ENCODE measurements around the gene ME1. TPM values are rescaled to one million over a fixed set of nuclear protein-coding genes. Genes with fewer than 3 reads are reported as not detected.

Gene ME1
- not detected for total RNA-seq

DNA sequence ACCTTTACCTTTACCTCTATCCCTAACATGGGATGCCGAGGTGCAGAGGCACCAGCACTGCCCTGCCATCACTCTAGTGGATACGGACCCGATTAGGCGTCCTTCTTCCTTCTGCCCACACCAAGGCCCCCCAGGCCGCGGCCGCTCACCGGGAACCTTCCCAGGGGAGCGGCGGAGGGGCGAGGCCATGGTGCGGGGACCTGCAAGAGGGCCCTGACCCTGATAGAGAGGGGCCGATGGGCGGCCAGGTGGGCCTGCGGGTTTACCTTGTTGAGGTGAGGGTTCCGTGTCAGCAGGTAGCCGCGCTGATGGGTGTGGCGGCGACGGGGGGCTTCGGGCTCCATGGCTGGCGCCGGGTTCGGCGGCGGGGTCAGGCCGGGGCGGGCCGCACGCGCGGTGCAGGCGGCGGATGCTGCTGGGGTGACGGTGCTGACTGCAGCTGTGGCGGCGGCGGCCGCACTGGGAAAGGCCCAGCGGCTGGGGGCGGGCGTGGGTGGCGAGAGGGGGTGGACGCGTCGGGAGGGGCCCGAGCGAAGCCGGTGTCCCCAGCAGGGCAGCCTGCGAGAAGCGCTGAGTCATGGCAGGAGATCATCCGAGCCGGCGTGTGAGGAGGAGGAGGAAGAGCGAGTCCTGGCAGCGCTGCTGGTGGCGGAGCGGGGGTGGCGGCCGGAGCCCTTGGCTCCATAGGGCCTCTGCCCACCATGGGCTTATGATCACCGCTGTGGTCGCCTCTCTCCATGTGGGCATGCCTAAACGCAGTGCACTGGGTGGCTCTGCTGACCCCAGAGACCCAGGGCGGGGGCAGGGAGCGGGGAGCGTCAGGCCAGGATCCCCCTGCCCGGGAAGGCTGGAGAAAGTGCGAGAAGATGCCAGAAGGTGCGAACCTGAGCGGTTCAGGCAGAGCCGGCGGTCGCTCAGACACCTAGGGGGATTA lies at the start of gene ME1:
ME1 (minus strand) TSS at position 441 of the 934 bp plus-strand sequence; CDS start at position 344, 97 bp downstream.
- intact Hi-C loops (cut with micrococcal nuclease): loop anchor here (10.0 kb wide), 1 partner anchor 206 kb away; no protein-coding TSS in a partner anchor
- H3K4me3 Mint-ChIP-seq: no peak within 1 kb of the TSS
- peaks cover 2% of the 10 kb centered on the region for H3K9me3 Mint-ChIP-seq
- no peak within 1 kb of the TSS for H3K27ac Mint-ChIP-seq
- DNase-seq: peak; percentile 32
- H3K36me3 Mint-ChIP-seq (ENCODE audit: low read depth): no peaks in the 10 kb centered on the region
- CTCF ChIA-PET: no interaction called here
- H3K27me3 Mint-ChIP-seq (ENCODE audit: low read depth): peaks cover 30% of the 10 kb centered on the region
- H3K4me1 Mint-ChIP-seq (ENCODE audit: low read depth): no peaks in the 10 kb centered on the region

DNA sequence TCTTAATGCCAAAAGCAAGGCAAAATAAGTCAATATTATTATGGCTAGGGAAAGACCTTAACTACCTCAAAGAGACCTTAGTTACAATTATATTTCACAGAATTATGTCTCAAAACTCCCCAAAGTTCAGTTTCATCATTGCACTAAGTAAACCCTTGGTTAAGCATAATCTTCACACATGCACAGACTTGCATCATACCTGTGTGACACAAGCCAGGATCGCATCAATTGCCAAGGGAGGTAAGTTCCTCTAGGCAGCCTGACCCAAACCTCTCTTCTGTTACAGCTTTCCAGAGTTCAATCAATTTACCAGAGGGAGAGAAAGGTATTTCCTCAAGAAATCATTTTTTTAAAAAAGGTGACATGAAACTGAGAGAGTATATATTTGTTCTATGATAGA lies 49.6 kb upstream of the ME1 start:
- no peak overlapping the region for H3K4me3 Mint-ChIP-seq

DNA sequence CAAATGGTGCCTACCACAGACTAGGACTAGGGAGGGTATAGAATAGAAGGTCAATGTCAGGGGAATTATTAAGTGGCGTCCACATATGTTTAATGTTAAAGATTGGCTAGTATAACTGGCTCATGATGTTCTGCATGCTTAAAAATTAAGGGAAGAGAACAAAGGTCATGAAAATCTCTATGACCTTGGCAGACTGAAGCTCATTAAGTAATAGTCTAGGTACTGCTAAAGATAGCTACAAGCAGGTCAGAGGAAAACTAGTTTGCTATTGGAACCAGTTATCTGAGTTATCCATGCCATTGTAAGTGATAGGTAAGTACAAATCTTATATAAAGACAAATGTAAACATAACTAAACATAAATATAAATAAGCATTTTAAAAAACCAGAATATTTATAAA lies 48.5 kb upstream of the ME1 start:
- H3K36me3 Mint-ChIP-seq (ENCODE audit: low read depth): no peaks in the 10 kb centered on the region
- no peaks in the 10 kb centered on the region for H3K4me1 Mint-ChIP-seq (ENCODE audit: low read depth)
- no peaks in the 10 kb centered on the region for H3K9me3 Mint-ChIP-seq
- CTCF ChIA-PET: interaction anchor here (1.2 kb wide), 1 partner anchor 260 kb away, joined by 3 read pairs; no protein-coding TSS in a partner anchor
- H3K4me3 Mint-ChIP-seq: no peak overlapping the region
- peaks cover 2% of the 10 kb centered on the region for H3K27me3 Mint-ChIP-seq (ENCODE audit: low read depth)
- DNase-seq: no peak
- no peak overlapping the region for H3K27ac Mint-ChIP-seq
- intact Hi-C loops (cut with micrococcal nuclease): no loop called here

More for the DNA sequence above, 49.6 kb upstream of the ME1 start:
- CTCF ChIA-PET: no interaction called here
- Mint-ChIP-seq H3K27me3 (ENCODE audit: low read depth) (peaks cover 2% of the 10 kb centered on the region), H3K9me3 (no peaks in the 10 kb centered on the region), H3K36me3 (ENCODE audit: low read depth) (no peaks in the 10 kb centered on the region), H3K27ac (no peak overlapping the region), H3K4me1 (ENCODE audit: low read depth) (no peaks in the 10 kb centered on the region)
- no peak for DNase-seq
- intact Hi-C loops (cut with micrococcal nuclease): no loop called here

DNA sequence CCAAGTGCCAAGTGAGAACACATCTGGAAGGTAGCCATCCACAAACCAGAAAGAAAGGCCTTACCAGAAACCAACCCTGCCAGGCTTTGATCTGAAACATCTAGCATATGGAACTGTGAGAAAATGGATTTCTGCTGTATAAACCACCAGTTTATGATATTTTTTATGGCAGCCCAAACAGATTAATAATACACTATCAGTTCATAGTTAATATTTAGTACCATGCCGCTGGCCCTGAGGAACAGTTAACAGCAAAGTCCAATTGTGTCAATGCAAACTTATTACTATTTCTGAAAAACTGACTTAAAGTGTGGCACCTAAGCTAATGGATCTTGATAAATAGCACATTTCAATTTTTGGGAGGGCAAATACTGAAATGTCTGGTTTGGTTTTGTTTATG lies 46.1 kb upstream of the ME1 start:
- no peak for DNase-seq
- Mint-ChIP-seq H3K36me3 (ENCODE audit: low read depth) (no peaks in the 10 kb centered on the region), H3K27ac (no peak overlapping the region), H3K27me3 (ENCODE audit: low read depth) (peaks cover 6% of the 10 kb centered on the region), H3K4me1 (ENCODE audit: low read depth) (no peaks in the 10 kb centered on the region), H3K9me3 (no peaks in the 10 kb centered on the region), H3K4me3 (no peak overlapping the region)
- intact Hi-C loops (cut with micrococcal nuclease): no loop called here
- CTCF ChIA-PET: interaction anchor here (0.6 kb wide), 1 partner anchor 573 kb away, joined by 4 read pairs; no protein-coding TSS in a partner anchor

DNA sequence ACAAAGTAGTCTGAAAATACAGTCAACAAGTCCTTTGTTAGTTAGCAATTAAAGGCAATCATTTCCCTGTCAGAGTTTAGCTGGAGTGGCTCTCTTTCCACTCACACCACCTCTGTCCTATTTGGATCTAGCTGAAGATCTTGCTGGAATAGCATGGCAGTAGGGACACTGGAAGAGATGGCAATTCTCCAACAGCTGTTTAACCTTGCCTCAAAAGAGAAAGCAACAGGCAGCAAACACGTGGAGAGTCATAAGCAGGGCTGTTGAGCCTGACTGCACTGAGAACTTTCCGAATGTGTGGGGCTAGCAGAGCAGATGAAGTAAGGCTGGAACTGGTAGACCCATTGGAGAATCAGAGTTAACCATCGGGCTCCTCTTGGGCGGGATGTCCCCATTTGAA lies 43.5 kb upstream of the ME1 start:
- no peak for DNase-seq
- no peaks in the 10 kb centered on the region for H3K4me1 Mint-ChIP-seq (ENCODE audit: low read depth)
- no peaks in the 10 kb centered on the region for H3K9me3 Mint-ChIP-seq
- intact Hi-C loops (cut with micrococcal nuclease): no loop called here
- H3K27me3 Mint-ChIP-seq (ENCODE audit: low read depth): peaks cover 6% of the 10 kb centered on the region
- H3K36me3 Mint-ChIP-seq (ENCODE audit: low read depth): no peaks in the 10 kb centered on the region
- CTCF ChIA-PET: no interaction called here
- H3K4me3 Mint-ChIP-seq: no peak overlapping the region
- no peak overlapping the region for H3K27ac Mint-ChIP-seq

DNA sequence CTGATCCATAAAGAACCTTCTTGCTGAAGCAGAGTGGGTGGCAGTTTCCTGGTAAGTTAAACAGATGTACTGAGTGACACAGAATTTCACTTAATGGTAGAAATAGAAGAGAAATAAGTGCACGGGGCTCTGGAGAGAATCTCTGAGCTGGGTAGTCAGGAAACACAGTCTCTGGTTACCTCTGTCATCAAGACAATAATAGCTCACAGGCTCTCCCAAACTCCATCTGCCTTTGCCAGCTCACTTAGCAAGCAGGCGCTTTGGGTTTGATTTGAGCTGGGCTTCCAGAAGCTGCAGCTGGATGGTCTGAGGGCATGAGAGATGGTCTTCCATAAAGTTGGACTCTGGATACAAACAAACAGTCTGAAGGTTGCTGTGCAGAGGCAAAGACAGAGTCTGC lies 41.9 kb upstream of the ME1 start:
- Mint-ChIP-seq H3K9me3 (no peaks in the 10 kb centered on the region), H3K4me1 (ENCODE audit: low read depth) (no peaks in the 10 kb centered on the region)
- DNase-seq: no peak

DNA sequence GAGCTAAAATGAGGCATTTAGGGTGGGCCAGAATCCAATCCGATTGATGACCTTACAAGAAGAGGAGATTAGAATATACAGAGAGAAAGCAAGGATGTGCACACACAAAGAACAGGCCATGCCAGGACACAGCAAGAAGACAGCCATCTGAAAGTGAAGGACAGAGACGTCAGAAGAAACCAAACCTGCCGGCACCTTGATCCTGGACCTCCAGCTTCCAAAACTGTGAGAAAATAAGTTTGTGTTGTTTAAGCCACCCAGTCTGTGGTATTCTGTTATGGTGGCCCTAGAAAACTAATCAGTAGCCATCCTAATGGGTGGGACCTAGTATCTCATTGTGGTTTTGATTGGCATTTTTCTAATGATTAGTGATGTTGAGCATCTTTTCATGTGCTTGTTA lies 39.7 kb upstream of the ME1 start:
- Mint-ChIP-seq H3K4me3 (no peak overlapping the region), H3K36me3 (ENCODE audit: low read depth) (no peaks in the 10 kb centered on the region), H3K4me1 (ENCODE audit: low read depth) (no peaks in the 10 kb centered on the region), H3K27me3 (ENCODE audit: low read depth) (peaks cover 9% of the 10 kb centered on the region), H3K27ac (no peak overlapping the region), H3K9me3 (no peaks in the 10 kb centered on the region)
- DNase-seq: no peak
- intact Hi-C loops (cut with micrococcal nuclease): no loop called here
- CTCF ChIA-PET: no interaction called here

More for the DNA sequence above, 41.9 kb upstream of the ME1 start:
- Mint-ChIP-seq H3K36me3 (ENCODE audit: low read depth) (no peaks in the 10 kb centered on the region), H3K27ac (no peak overlapping the region), H3K27me3 (ENCODE audit: low read depth) (peaks cover 9% of the 10 kb centered on the region), H3K4me3 (no peak overlapping the region)
- CTCF ChIA-PET: no interaction called here
- intact Hi-C loops (cut with micrococcal nuclease): no loop called here

DNA sequence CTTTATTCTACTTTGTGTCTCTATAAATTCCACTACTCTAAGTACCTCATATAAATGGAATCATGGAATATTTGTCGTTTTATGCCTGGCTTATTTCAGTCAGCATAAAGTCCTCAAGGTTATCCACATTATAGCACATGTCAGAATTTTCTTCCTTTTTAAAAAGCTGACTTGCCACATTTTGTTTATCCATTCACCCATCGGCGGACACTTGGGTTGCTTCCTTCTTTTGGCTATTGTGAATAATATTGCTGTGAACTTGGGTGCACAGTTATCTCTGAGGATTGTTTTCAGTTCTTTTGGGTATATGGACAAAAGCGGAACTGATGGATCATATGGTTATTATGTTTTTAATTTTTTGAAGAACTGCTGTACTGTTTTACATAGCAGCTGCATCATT lies 39.1 kb upstream of the ME1 start:
- Mint-ChIP-seq H3K36me3 (ENCODE audit: low read depth) (no peaks in the 10 kb centered on the region), H3K27ac (no peak overlapping the region), H3K27me3 (ENCODE audit: low read depth) (peaks cover 9% of the 10 kb centered on the region), H3K9me3 (no peaks in the 10 kb centered on the region), H3K4me1 (ENCODE audit: low read depth) (no peaks in the 10 kb centered on the region), H3K4me3 (no peak overlapping the region)
- intact Hi-C loops (cut with micrococcal nuclease): no loop called here
- no peak for DNase-seq
- CTCF ChIA-PET: no interaction called here

DNA sequence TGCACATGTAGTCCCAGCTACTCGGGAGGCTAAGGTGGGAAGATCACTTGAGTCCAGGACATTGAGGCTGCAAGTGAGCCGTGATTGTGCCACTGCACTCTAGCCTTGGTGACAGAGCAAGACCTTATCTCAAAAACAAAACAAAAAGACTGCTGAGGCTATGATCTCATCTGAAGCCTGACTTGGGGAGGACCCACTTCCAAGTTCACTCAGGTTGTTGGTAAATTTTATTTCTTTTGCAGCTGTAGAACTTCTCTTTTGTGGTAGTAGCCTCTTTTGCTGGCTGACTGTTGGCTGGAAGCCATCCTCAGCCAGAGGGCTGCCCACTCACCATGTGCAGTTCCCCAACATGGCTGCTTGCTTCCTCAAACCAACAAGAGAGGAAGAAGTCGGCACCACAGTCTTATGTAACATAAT lies 36.8 kb upstream of the ME1 start:
- H3K27ac Mint-ChIP-seq: no peak overlapping the region
- intact Hi-C loops (cut with micrococcal nuclease): no loop called here
- no peaks in the 10 kb centered on the region for H3K36me3 Mint-ChIP-seq (ENCODE audit: low read depth)
- CTCF ChIA-PET: interaction anchor here (0.9 kb wide), 1 partner anchor 44 kb away, joined by 3 read pairs; no protein-coding TSS in a partner anchor
- no peak overlapping the region for H3K4me3 Mint-ChIP-seq
- H3K27me3 Mint-ChIP-seq (ENCODE audit: low read depth): peaks cover 9% of the 10 kb centered on the region
- H3K4me1 Mint-ChIP-seq (ENCODE audit: low read depth): no peaks in the 10 kb centered on the region
- no peaks in the 10 kb centered on the region for H3K9me3 Mint-ChIP-seq
- DNase-seq: no peak

DNA sequence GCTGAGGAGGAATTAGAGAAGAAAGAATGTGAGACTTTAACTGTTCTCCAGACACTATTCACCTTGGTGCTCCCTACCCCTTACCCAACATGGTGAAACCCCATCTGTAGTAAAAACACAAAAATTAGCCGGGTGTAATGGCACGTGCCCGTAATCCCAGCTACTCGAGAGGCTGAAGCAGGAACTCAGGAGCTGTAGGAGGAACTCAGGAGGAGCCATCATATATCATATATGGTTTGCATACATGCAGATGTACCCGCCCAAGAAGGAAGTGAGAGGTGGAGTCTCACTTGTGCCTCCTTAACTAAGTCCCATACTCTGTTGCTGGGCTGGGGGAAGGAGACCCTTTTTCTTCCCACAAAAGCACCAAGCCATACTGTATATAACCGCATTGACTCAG lies 35.5 kb upstream of the ME1 start:
- H3K9me3 Mint-ChIP-seq: no peaks in the 10 kb centered on the region
- intact Hi-C loops (cut with micrococcal nuclease): no loop called here
- no peaks in the 10 kb centered on the region for H3K4me1 Mint-ChIP-seq (ENCODE audit: low read depth)
- H3K27me3 Mint-ChIP-seq (ENCODE audit: low read depth): peaks cover 4% of the 10 kb centered on the region
- no peak overlapping the region for H3K4me3 Mint-ChIP-seq
- H3K36me3 Mint-ChIP-seq (ENCODE audit: low read depth): no peaks in the 10 kb centered on the region
- H3K27ac Mint-ChIP-seq: no peak overlapping the region
- CTCF ChIA-PET: no interaction called here
- no peak for DNase-seq

DNA sequence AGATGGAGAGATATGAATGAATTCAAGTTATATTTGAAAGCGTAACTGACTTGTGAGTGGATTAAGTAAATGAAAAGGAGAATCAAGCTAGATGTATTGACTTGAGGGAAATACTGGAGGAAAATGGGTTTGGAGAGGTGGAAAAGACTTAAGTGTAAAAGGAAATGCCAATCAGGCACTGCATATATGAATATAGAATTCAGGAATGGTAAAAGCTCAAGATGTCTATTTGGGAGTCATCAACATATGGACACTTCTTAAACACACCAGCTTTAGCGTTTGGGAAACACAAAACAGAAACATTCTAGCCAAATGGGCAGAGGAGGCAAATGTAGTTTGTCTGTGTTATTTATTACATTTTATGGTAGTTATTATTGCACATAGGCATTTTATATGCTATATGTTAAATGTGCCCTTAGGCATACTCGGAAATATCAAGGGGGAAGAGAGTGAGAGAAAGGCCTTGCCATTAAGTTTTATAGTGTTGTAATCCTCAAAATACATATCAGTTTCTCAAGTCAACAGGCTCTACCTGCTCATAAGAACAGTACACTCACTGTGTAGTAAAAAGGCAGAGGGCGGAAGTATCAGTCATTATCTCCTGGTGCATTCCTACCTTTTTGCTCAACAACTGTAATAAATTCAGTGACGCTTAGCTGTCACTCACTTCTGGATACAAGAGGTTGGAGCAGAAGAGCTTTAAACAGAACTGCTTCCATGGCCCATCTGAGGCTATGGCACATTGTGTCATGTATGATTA lies 33.7 kb upstream of the ME1 start:
- CTCF ChIA-PET: interaction anchor here (0.6 kb wide), 1 partner anchor 11 kb away, joined by 4 read pairs; no protein-coding TSS in a partner anchor
- H3K4me3 Mint-ChIP-seq: no peak overlapping the region
- H3K27ac Mint-ChIP-seq: no peak overlapping the region
- H3K9me3 Mint-ChIP-seq: no peaks in the 10 kb centered on the region
- no peaks in the 10 kb centered on the region for H3K4me1 Mint-ChIP-seq (ENCODE audit: low read depth)
- no peaks in the 10 kb centered on the region for H3K36me3 Mint-ChIP-seq (ENCODE audit: low read depth)
- no peak for DNase-seq
- intact Hi-C loops (cut with micrococcal nuclease): no loop called here
- peaks cover 4% of the 10 kb centered on the region for H3K27me3 Mint-ChIP-seq (ENCODE audit: low read depth)

DNA sequence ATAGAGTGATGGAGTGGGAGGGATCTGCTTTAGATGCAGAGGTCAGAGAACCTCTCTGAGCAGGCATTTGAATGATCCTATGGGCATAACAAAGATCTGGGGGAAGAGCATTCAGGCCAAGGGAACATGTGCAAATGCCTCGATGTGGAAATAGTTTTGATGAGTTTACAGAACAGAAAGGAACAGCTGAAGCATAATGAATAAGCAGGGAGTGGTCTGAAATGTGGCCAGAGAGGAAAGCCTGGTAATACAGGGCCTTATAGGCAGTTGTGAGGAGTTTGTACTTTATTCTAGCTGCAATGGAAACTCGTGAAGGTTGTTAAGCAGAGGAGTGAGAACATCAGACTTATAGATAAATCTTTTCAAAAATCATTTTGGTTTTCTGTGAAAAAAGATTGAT lies 33.0 kb upstream of the ME1 start:
- Mint-ChIP-seq H3K4me1 (ENCODE audit: low read depth) (no peaks in the 10 kb centered on the region), H3K4me3 (no peak overlapping the region), H3K36me3 (ENCODE audit: low read depth) (no peaks in the 10 kb centered on the region), H3K9me3 (no peaks in the 10 kb centered on the region), H3K27me3 (ENCODE audit: low read depth) (peaks cover 4% of the 10 kb centered on the region), H3K27ac (no peak overlapping the region)
- intact Hi-C loops (cut with micrococcal nuclease): no loop called here
- CTCF ChIA-PET: no interaction called here
- DNase-seq: no peak

Data from activated naive CD4-positive, alpha-beta T cell treated with anti-CD3 and anti-CD28 coated beads for 36 hours (primary cell).